Measurements from ENCODE around the gene PRR20G.

Gene PRR20G

DNA sequence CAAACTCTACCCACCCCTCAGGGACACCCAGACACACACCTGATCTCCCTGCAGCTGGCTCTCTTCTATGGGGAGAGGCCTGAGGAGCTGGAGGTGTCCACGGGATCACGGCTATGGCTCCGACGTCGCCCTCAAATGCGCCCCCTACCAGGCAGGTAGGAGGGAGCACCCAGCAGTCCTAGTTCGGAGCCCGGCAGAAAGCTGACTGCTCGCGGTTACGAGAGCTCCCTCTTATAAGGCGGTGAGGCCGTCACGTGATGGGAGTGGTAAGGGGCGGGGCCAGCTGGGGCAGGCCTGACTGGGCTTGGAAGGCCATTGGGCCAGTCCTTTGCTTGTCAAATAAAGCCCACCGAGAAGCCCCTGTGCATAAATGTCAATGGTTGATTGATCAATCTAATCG, at the start of gene PRR20G:
Gene PRR20G, minus strand, starts transcription at position 207 of the 400 bp plus-strand sequence. CDS start 681 bp downstream, outside the sequence.
- TF ChIP-seq POLR2A (IDR thresholded peaks at IDR 0.05; ENCODE audit: extremely low read depth, insufficient read length) (no peak), MYC (IDR thresholded peaks at IDR 0.05; ENCODE audit: low read depth, low read length) (no peak)
- DNase-seq (ENCODE audit: low read depth): no peak
- no peak within 1 kb of the TSS for H3K4me3 ChIP-seq (ENCODE audit: low read depth, low read length)

DNA sequence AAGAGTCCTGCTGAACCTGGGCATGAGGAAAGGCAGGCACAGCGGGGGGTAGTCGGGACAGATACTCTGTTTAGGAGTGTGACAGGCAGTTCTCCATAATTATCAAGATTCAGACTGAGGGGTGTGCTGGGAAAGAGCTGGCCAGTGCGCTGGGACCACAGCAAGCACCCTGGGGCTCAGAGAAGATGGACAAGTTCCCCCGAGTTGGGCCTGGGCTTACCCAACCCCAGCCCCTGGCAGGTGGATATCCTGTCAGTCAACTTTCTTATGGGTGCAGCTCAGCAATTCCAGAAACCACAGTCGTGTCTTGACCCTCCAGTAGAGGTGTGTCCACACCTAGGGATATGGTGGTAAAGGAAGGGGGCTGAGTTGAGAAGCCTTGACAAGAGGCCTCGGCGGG, 49.2 kb upstream of the PRR20G start:
- TF ChIP-seq MYC (IDR thresholded peaks at IDR 0.05; ENCODE audit: low read depth, low read length): no peak
- TF ChIP-seq MAX (IDR thresholded peaks at IDR 0.05; ENCODE audit: low read depth, low read length): no peak
- TF ChIP-seq, protein P1, sequence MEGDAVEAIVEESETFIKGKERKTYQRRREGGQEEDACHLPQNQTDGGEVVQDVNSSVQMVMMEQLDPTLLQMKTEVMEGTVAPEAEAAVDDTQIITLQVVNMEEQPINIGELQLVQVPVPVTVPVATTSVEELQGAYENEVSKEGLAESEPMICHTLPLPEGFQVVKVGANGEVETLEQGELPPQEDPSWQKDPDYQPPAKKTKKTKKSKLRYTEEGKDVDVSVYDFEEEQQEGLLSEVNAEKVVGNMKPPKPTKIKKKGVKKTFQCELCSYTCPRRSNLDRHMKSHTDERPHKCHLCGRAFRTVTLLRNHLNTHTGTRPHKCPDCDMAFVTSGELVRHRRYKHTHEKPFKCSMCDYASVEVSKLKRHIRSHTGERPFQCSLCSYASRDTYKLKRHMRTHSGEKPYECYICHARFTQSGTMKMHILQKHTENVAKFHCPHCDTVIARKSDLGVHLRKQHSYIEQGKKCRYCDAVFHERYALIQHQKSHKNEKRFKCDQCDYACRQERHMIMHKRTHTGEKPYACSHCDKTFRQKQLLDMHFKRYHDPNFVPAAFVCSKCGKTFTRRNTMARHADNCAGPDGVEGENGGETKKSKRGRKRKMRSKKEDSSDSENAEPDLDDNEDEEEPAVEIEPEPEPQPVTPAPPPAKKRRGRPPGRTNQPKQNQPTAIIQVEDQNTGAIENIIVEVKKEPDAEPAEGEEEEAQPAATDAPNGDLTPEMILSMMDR (IDR thresholded peaks at IDR 0.05; ENCODE audit: low read depth, low read length): no peak
- no peak for TF ChIP-seq POLR2A (IDR thresholded peaks at IDR 0.05; ENCODE audit: extremely low read depth, insufficient read length)
- H3K4me3 ChIP-seq (ENCODE audit: low read depth, low read length): no peak overlapping the region
- DNase-seq (ENCODE audit: low read depth): no peak

GRCh38 chr3:127336101-127336500, 48.3 kb upstream of the PRR20G start:
- TF ChIP-seq, protein P1 (IDR thresholded peaks at IDR 0.05; ENCODE audit: low read depth, low read length): no peak
- TF ChIP-seq POLR2A (IDR thresholded peaks at IDR 0.05; ENCODE audit: extremely low read depth, insufficient read length) (no peak), MYC (IDR thresholded peaks at IDR 0.05; ENCODE audit: low read depth, low read length) (no peak)
- H3K4me3 ChIP-seq (ENCODE audit: low read depth, low read length): no peak overlapping the region
- DNase-seq (ENCODE audit: low read depth): no peak

DNA sequence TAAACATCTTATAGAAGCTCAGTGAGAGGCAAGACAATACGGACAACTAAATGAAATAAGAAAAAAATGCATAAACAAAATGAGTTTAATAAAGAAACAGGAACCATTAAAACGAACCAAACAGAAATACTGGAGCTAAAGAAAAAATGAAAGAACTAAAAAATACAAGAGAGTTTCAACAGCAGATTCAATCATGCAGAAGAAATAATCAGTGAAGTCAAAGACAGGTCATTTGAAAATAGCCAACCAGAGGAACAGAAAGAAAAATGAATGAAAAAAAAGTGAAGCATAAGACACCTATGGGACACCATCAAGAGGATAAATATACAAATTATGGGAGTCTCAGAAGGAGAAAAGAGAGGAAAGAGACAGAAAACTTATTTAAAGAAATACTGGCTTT, 42.5 kb upstream of the PRR20G start:
- H3K4me3 ChIP-seq (ENCODE audit: low read depth, low read length): no peak overlapping the region
- TF ChIP-seq POLR2A (IDR thresholded peaks at IDR 0.05; ENCODE audit: extremely low read depth, insufficient read length) (no peak), MYC (IDR thresholded peaks at IDR 0.05; ENCODE audit: low read depth, low read length) (no peak), MAX (IDR thresholded peaks at IDR 0.05; ENCODE audit: low read depth, low read length) (no peak)
- TF ChIP-seq, protein P1 (IDR thresholded peaks at IDR 0.05; ENCODE audit: low read depth, low read length): no peak
- DNase-seq (ENCODE audit: low read depth): no peak

DNA sequence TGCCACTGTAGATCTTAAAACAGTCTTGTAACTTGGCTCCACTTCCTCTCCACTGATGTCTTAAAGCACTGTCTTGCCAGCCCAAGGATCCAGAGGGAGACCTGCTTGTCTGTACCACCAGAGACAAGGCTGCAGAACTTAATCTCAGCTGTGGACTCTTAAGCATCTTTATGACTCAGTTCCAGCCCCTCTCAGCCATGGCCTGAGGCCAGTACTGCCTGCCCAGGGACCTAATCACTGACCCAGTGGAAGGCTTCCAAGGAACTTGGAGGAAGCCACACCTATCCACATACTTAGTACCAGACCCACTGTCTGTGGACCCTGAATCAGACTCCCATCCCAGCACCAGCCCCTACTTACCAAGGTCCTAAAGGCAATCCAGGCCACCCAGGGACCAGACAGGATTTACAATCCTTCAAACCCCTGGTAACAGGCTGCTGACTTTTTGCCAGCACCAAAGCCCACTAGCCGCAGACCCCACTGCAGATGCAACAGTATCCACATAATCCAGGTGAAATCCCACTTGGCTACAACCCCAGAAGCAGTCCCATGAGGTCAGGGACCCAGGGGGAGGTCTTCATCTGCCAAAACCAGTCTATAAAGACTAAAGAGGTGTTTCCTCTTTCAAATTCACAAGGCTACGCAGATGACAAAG, 41.9 kb upstream of the PRR20G start:
- no peak for TF ChIP-seq MAX (IDR thresholded peaks at IDR 0.05; ENCODE audit: low read depth, low read length)
- no peak for TF ChIP-seq MYC (IDR thresholded peaks at IDR 0.05; ENCODE audit: low read depth, low read length)
- TF ChIP-seq, protein P1 (IDR thresholded peaks at IDR 0.05; ENCODE audit: low read depth, low read length): no peak
- TF ChIP-seq POLR2A (IDR thresholded peaks at IDR 0.05; ENCODE audit: extremely low read depth, insufficient read length): no peak
- no peak overlapping the region for H3K4me3 ChIP-seq (ENCODE audit: low read depth, low read length)
- no peak for DNase-seq (ENCODE audit: low read depth)

GRCh38 chr3:127328421-127328820, 40.6 kb upstream of the PRR20G start:
- TF ChIP-seq, protein P1 (IDR thresholded peaks at IDR 0.05; ENCODE audit: low read depth, low read length): no peak
- TF ChIP-seq MAX (IDR thresholded peaks at IDR 0.05; ENCODE audit: low read depth, low read length) (no peak), MYC (IDR thresholded peaks at IDR 0.05; ENCODE audit: low read depth, low read length) (no peak), POLR2A (IDR thresholded peaks at IDR 0.05; ENCODE audit: extremely low read depth, insufficient read length) (no peak)
- no peak for DNase-seq (ENCODE audit: low read depth)
- H3K4me3 ChIP-seq (ENCODE audit: low read depth, low read length): no peak overlapping the region

All from NB4 (cell line).